WTC11 (cell line): ENCODE results near the gene TMEM9. TPM values are rescaled to one million over a fixed set of nuclear protein-coding genes. Genes with fewer than 3 reads are reported as not detected.

ENCODE experiments used
- ATAC-seq: fragments of 200-7000 bp; cut with Tn5 transposase; 2 replicates; pipeline ENCODE4 v1.10.0; 2021; ENCODE audit warnings: mild to moderate bottlenecking, moderate library complexity
- CTCF ChIA-PET: fragments of 300-600 bp; sonication (Branson Sonifier 250); formaldehyde crosslinking; loops from one replicate; lab custom pipeline; 2021; ENCODE audit warnings: antibody characterized with exemption; lab: Charles Lee
- POLR2A ChIA-PET: fragments of 350-600 bp; sonication (Branson Sonifier 250); formaldehyde crosslinking; loops from one replicate; lab custom pipeline; 2021; ENCODE audit warnings: antibody characterized with exemption; lab: Charles Lee
- DNase-seq: peaks from one replicate; pipeline ENCODE4 v3.0.0; 2021; ENCODE audit warnings: low spot score
- H3K27ac Mint-ChIP-seq: 2 replicates; pipeline ENCODE4 v1.8.0; 2021; ENCODE audit warnings: mixed read lengths
- H3K27me3 Mint-ChIP-seq: 2 replicates; pipeline ENCODE4 v1.8.0; 2021; ENCODE audit warnings: low read depth, mild to moderate bottlenecking, moderate library complexity, mixed read lengths
- H3K36me3 Mint-ChIP-seq: 2 replicates; pipeline ENCODE4 v1.8.0; 2021; ENCODE audit warnings: mixed read lengths
- H3K4me1 Mint-ChIP-seq: 2 replicates; pipeline ENCODE4 v1.8.0; 2022; ENCODE audit warnings: mixed read lengths
- H3K4me3 Mint-ChIP-seq: 2 replicates; pipeline ENCODE4 v1.8.0; 2021; ENCODE audit warnings: mild to moderate bottlenecking, moderate library complexity, mixed read lengths
- H3K9me3 Mint-ChIP-seq: 2 replicates; pipeline ENCODE4 v1.8.0; 2021; ENCODE audit warnings: mixed read lengths
- ATF1 ChIP-seq: sonication (generic); formaldehyde crosslinking; IDR thresholded peaks from 2 replicates; pipeline ENCODE4 v1.8.1; 2023; ENCODE audit warnings: mild to moderate bottlenecking, moderate library complexity, missing genetic modification reagents
- GABPB1 ChIP-seq: sonication (generic); formaldehyde crosslinking; IDR thresholded peaks from 2 replicates; pipeline ENCODE4 v1.8.1; 2023; ENCODE audit warnings: mild to moderate bottlenecking, missing genetic modification reagents
- GTF2I ChIP-seq: fragments of 250-450 bp; sonication (Bioruptor Pico); conservative IDR thresholded peaks from 2 replicates; pipeline ENCODE4 v1.4.0; 2021; ENCODE audit warnings: mild to moderate bottlenecking
- MYBL2 ChIP-seq: sonication (generic); formaldehyde crosslinking; IDR thresholded peaks from 2 replicates; pipeline ENCODE4 v1.8.1; 2023; ENCODE audit warnings: mild to moderate bottlenecking, moderate library complexity, missing genetic modification reagents
- TEAD4 ChIP-seq: sonication (generic); formaldehyde crosslinking; IDR thresholded peaks from 2 replicates; pipeline ENCODE4 v1.8.0; 2022; ENCODE audit warnings: mild to moderate bottlenecking, missing genetic modification reagents
- ZNF138 ChIP-seq: sonication (generic); formaldehyde crosslinking; conservative IDR thresholded peaks from 2 replicates; pipeline ENCODE4 v1.8.1; 2022; ENCODE audit warnings: mild to moderate bottlenecking, moderate library complexity, missing genetic modification reagents
- ZNF317 ChIP-seq: sonication (generic); formaldehyde crosslinking; IDR thresholded peaks from 2 replicates; pipeline ENCODE4 v1.8.1; 2023; ENCODE audit warnings: low read depth, mild to moderate bottlenecking, moderate library complexity, missing genetic modification reagents, borderline replicate concordance
- ZNF423 ChIP-seq: fragments of 250-450 bp; sonication (Bioruptor Pico); IDR thresholded peaks from 2 replicates; pipeline ENCODE4 v2.1.2; 2022; ENCODE audit warnings: mild to moderate bottlenecking, moderate library complexity
- total RNA-seq: library from RNA; stranded (reverse); gene quantifications from 3 replicates; pipeline ENCODE4 v1.2.3, GENCODE V29; 2021
- TF ChIP-seq, protein P1 (sequence below): fragments of 200-600 bp; IDR thresholded peaks from 2 replicates; pipeline ENCODE4 v1.8.0; 2022; ENCODE audit warnings: antibody characterized with exemption
- TF ChIP-seq, protein P2 (sequence below): sonication (generic); formaldehyde crosslinking; IDR thresholded peaks from 2 replicates; pipeline ENCODE4 v1.8.1; 2023; ENCODE audit warnings: mild to moderate bottlenecking, missing genetic modification reagents, moderate library complexity
- TF ChIP-seq, protein P3 (sequence below): fragments of 250-450 bp; sonication (Bioruptor Pico); IDR thresholded peaks from 2 replicates; pipeline ENCODE4 v1.9.0; 2021; ENCODE audit warnings: mild to moderate bottlenecking
- TF ChIP-seq, protein P4 (sequence below): sonication (generic); formaldehyde crosslinking; IDR thresholded peaks from 2 replicates; pipeline ENCODE4 v1.8.1; 2022; ENCODE audit warnings: low read depth, missing genetic modification reagents, borderline replicate concordance
- TF ChIP-seq, protein P5 (sequence below): sonication (generic); formaldehyde crosslinking; IDR thresholded peaks from 2 replicates; pipeline ENCODE4 v1.8.0; 2022; ENCODE audit warnings: mild to moderate bottlenecking, missing genetic modification reagents
- TF ChIP-seq, protein P6 (sequence below): fragments of 250-450 bp; sonication (Bioruptor Pico); IDR thresholded peaks from 2 replicates; pipeline ENCODE4 v1.9.0; 2021; ENCODE audit warnings: mild to moderate bottlenecking
- TF ChIP-seq, protein P7 (sequence below): fragments of 250-450 bp; sonication (Bioruptor Pico); conservative IDR thresholded peaks from 2 replicates; pipeline ENCODE4 v1.9.0; 2021; ENCODE audit warnings: mild to moderate bottlenecking

Gene TMEM9
- total RNA-seq, 1 experiment from 2014 or later: 97.5 TPM

DNA sequence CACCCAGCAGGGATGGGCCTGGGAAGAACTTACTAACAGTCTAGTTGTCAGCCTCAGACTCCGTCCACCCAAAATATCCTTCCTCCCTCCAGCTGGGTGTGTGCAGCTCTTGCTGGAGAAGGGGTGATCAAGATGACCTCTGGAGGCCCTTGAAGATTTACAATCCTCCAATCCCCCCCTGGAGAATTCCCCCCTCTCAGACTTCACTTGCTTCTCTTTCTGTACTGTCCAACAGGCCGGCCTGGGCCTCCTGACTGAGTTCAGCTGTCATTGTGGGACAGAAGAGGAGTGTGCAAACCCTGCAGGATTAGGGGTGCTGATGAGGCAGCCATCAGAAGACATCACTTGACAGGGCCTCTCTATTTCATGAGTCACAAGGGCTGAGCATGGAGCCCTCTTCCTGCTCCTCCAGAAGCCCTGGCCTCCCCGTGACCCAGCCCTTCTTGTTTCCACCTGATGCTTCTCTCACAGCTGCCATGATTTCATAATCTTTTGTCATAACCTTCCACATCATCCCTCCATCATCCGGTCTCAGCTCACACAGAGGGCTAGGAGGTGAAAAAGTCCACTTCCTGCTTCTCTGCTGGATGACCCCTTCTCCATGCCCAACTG lies 18.8 kb upstream of the TMEM9 start (continued):
- TF ChIP-seq, protein P1, sequence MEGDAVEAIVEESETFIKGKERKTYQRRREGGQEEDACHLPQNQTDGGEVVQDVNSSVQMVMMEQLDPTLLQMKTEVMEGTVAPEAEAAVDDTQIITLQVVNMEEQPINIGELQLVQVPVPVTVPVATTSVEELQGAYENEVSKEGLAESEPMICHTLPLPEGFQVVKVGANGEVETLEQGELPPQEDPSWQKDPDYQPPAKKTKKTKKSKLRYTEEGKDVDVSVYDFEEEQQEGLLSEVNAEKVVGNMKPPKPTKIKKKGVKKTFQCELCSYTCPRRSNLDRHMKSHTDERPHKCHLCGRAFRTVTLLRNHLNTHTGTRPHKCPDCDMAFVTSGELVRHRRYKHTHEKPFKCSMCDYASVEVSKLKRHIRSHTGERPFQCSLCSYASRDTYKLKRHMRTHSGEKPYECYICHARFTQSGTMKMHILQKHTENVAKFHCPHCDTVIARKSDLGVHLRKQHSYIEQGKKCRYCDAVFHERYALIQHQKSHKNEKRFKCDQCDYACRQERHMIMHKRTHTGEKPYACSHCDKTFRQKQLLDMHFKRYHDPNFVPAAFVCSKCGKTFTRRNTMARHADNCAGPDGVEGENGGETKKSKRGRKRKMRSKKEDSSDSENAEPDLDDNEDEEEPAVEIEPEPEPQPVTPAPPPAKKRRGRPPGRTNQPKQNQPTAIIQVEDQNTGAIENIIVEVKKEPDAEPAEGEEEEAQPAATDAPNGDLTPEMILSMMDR: no peak
- no peak for TF ChIP-seq GTF2I

DNA sequence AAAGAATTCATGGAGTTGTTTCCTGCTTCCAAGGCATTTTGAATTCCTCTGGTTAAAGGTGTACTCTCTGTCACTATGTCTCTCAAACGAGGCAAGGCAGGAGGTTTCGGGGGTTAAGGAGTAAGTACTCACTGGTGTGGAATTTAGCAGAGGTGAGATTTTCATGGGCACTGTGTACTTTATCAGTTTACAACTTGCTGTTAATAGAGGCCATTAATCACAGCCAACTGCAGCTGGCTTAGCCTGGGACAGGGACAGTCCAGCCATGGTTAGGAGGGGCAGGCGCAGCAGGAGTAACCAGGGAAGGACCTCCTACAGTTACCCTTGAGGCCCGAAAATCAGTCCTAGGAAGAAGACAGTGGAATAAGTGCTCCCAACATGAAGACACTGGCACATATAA lies 18.1 kb upstream of the TMEM9 start:
- no peak for ATAC-seq
- Mint-ChIP-seq H3K27ac (no peak overlapping the region), H3K9me3 (no peaks in the 10 kb centered on the region), H3K4me3 (peak overlapping the region; percentile 77), H3K36me3 (no peaks in the 10 kb centered on the region), H3K4me1 (peaks cover 17% of the 10 kb centered on the region), H3K27me3 (peaks cover 31% of the 10 kb centered on the region)
- no peak for DNase-seq
- ChIA-PET POLR2A (no interaction called here), CTCF (interaction anchor here (1.9 kb wide), 2 partner anchors 12 to 86 kb away, joined by 4 read pairs; no protein-coding TSS in a partner anchor)
- TF ChIP-seq MYBL2 (CRISPR knock-in tag) (no peak), ZNF138 (CRISPR knock-in tag) (no peak)
- TF ChIP-seq, protein P2, sequence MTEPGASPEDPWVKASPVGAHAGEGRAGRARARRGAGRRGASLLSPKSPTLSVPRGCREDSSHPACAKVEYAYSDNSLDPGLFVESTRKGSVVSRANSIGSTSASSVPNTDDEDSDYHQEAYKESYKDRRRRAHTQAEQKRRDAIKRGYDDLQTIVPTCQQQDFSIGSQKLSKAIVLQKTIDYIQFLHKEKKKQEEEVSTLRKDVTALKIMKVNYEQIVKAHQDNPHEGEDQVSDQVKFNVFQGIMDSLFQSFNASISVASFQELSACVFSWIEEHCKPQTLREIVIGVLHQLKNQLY (CRISPR knock-in tag): no peak
- TF ChIP-seq, protein P3, sequence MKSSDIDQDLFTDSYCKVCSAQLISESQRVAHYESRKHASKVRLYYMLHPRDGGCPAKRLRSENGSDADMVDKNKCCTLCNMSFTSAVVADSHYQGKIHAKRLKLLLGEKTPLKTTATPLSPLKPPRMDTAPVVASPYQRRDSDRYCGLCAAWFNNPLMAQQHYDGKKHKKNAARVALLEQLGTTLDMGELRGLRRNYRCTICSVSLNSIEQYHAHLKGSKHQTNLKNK (CRISPR knock-in tag): no peak

DNA sequence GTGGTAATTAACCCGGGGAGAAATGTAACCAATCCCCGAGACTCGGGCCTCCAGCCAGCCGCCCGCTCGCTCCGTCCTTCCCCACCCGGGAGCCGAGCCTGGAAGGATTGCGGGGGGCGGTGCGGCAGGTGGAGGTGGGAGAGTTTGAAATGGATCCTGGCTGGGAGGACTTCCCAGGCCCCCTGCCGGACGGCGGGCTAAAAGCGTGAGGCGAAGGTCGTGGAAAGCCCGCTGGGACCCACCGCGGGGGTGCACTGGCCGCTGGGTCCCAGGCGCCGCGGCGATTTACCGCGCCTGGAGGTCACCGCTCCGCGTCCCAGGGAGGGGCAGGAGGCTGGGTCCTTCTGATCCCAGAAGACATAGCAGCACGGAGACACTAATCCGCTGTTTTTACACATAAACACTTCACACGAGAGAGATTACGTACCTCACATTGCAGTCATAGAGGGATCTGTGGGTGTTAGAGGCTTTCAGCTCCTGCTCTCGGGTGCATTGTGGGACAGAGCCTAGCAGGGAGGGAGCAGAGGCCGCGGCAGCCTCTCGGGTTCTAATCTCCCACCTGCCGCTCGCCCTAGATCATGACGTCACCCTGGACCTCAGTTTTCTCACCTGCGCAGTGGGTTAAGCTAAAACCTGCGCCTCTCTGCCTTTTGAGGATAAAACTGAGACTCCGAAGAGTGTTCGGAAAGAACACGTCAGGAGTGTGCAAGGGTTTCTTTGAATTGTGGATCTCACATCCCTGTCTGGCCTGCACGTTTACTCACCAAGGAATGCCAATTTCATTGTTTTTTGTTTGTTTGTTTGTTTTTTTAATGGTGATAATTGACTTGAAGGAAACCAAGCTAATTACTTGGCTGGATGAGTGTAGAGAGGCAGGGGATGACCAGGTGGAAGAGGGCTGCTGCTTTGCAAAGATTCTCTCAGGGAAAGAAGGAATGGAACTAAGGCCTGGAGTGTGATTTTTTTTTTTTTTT lies 17.1 kb upstream of the TMEM9 start:
- CTCF ChIA-PET: interaction anchor here (0.6 to 2.3 kb wide), 7 partner anchors 13 to 192 kb away, joined by 3 to 7 read pairs (median 4); partner anchors contain the start of gene TMEM9
- ATAC-seq: peak; percentile 41
- Mint-ChIP-seq H3K4me3 (peak overlapping the region; percentile 77), H3K36me3 (no peaks in the 10 kb centered on the region), H3K27me3 (peaks cover 31% of the 10 kb centered on the region), H3K4me1 (peaks cover 13% of the 10 kb centered on the region), H3K9me3 (no peaks in the 10 kb centered on the region)
- POLR2A ChIA-PET: interaction anchor here (1.0 to 1.1 kb wide), 2 partner anchors 13 to 17 kb away, joined by 3 to 4 read pairs; no protein-coding TSS in a partner anchor
- TF ChIP-seq GTF2I (peak; percentile 88), ZNF423 (CRISPR knock-in tag) (peak; percentile 65)
- TF ChIP-seq, protein P4, sequence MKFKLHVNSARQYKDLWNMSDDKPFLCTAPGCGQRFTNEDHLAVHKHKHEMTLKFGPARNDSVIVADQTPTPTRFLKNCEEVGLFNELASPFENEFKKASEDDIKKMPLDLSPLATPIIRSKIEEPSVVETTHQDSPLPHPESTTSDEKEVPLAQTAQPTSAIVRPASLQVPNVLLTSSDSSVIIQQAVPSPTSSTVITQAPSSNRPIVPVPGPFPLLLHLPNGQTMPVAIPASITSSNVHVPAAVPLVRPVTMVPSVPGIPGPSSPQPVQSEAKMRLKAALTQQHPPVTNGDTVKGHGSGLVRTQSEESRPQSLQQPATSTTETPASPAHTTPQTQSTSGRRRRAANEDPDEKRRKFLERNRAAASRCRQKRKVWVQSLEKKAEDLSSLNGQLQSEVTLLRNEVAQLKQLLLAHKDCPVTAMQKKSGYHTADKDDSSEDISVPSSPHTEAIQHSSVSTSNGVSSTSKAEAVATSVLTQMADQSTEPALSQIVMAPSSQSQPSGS: no peak
- TF ChIP-seq, protein P5, sequence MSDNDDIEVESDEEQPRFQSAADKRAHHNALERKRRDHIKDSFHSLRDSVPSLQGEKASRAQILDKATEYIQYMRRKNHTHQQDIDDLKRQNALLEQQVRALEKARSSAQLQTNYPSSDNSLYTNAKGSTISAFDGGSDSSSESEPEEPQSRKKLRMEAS (CRISPR knock-in tag): peak; percentile 34; the same call in 1 of the 2 replicates
- TF ChIP-seq, all 79 proteins: peak for 3
- no peak overlapping the region for H3K27ac Mint-ChIP-seq
- peak; percentile 60 for DNase-seq

DNA sequence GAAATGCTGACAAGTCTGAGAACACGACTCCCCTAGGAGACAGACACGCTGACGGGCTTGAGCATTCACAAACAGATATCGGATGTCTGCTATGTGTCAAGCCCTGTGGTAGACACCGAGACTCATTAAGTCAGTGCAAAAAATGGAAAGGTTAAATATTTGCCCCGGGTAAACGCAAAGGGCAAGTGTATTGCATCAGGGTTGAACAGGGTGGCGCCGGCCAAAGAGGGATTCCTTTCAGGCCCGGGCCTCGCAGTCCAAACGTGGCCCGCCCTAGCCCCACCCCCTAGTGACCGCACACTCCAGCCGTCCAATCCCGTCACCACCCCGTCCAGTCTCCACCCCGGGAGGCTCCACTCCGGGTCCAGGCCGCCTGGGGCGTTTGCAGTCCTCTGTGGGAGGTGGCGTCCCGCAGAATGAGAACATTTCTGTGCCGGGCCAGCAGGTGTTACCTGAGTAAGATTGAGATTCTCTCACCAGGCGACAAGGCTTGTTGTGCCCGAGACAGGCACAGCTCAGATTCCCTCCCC lies 16.3 kb upstream of the TMEM9 start:
- DNase-seq: peak; percentile 92
- ATAC-seq: peak; percentile 97
- Mint-ChIP-seq H3K4me1 (peaks cover 13% of the 10 kb centered on the region), H3K36me3 (no peaks in the 10 kb centered on the region), H3K9me3 (no peaks in the 10 kb centered on the region), H3K4me3 (peak overlapping the region; percentile 77), H3K27me3 (peaks cover 34% of the 10 kb centered on the region), H3K27ac (no peak overlapping the region)
- ChIA-PET POLR2A (interaction anchor here (1.0 to 1.1 kb wide), 2 partner anchors 12 to 17 kb away, joined by 3 to 4 read pairs; no protein-coding TSS in a partner anchor), CTCF (interaction anchor here (0.6 to 2.3 kb wide), 6 partner anchors 14 to 173 kb away, joined by 3 to 7 read pairs (median 4); partner anchors contain the start of gene TMEM9)
- TF ChIP-seq ZNF317 (CRISPR knock-in tag) (no peak), TEAD4 (CRISPR knock-in tag) (0 out of 2 replicates have a peak, but pooled peaks have one; percentile 30), ATF1 (CRISPR knock-in tag) (no peak), GABPB1 (peak; percentile 100), ZNF423 (CRISPR knock-in tag) (peak; percentile 98)
- TF ChIP-seq, protein P5 (CRISPR knock-in tag): peak; percentile 81
- TF ChIP-seq, protein P6, sequence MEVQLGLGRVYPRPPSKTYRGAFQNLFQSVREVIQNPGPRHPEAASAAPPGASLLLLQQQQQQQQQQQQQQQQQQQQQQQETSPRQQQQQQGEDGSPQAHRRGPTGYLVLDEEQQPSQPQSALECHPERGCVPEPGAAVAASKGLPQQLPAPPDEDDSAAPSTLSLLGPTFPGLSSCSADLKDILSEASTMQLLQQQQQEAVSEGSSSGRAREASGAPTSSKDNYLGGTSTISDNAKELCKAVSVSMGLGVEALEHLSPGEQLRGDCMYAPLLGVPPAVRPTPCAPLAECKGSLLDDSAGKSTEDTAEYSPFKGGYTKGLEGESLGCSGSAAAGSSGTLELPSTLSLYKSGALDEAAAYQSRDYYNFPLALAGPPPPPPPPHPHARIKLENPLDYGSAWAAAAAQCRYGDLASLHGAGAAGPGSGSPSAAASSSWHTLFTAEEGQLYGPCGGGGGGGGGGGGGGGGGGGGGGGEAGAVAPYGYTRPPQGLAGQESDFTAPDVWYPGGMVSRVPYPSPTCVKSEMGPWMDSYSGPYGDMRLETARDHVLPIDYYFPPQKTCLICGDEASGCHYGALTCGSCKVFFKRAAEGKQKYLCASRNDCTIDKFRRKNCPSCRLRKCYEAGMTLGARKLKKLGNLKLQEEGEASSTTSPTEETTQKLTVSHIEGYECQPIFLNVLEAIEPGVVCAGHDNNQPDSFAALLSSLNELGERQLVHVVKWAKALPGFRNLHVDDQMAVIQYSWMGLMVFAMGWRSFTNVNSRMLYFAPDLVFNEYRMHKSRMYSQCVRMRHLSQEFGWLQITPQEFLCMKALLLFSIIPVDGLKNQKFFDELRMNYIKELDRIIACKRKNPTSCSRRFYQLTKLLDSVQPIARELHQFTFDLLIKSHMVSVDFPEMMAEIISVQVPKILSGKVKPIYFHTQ (CRISPR knock-in tag): no peak
- TF ChIP-seq, protein P7, sequence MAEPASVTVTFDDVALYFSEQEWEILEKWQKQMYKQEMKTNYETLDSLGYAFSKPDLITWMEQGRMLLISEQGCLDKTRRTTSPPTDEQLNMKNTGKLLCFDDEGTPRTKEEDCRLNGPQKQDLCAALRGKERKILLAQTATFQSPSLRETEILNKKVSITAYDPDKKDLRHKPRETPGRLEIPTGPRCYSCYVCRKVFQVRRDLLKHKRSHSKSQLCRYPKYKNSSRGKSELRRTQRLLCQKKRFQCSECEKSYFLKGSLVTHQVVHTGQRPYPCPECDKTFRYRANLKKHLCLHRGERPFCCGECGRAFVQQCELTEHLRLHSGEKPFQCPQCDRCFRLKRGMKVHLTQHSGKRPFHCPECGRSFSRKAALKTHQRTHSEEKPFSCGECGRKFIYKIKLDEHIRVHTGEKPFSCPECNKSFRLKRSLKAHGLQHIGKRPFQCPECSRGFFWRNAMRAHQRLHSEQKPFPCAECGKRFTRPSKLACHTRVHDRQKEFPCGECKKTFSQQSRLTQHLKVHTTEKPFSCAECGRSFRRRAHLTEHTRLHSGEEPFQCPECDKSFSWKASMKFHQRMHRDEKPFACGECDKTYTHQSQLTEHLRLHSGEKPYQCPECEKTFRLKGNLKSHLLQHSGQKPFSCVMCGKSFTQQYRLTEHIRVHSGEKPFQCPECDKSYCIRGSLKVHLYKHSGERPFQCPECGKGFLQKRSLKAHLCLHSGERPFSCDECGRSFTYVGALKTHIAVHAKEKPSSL (CRISPR knock-in tag): no peak
